HFF-Myc (cell line): ENCODE measurements around the gene FAM47E.
"Not testable (repeated sequence)": the region's sequence is repeated elsewhere in the genome, so short reads cannot be mapped to it uniquely, and the experiment has no call there.

Experiments
- DNase-seq: peaks from one replicate; pipeline ENCODE4 v3.0.0-alpha.2; 2011; ENCODE audit warnings: low read depth; ENCODE audit errors: extremely low read depth
- H3K4me3 ChIP-seq: replicated peaks from 2 replicates; pipeline ENCODE4 v1.5.1; 2011; ENCODE audit warnings: low read depth, mild to moderate bottlenecking, control low read depth, low read length
- TF ChIP-seq, protein P1 (sequence below): IDR thresholded peaks from 2 replicates; pipeline ENCODE4 v1.5.1; 2012; ENCODE audit warnings: mild to moderate bottlenecking, low read depth, low read length, control low read depth; ENCODE audit errors: missing control alignments

The FAM47E gene

DNA sequence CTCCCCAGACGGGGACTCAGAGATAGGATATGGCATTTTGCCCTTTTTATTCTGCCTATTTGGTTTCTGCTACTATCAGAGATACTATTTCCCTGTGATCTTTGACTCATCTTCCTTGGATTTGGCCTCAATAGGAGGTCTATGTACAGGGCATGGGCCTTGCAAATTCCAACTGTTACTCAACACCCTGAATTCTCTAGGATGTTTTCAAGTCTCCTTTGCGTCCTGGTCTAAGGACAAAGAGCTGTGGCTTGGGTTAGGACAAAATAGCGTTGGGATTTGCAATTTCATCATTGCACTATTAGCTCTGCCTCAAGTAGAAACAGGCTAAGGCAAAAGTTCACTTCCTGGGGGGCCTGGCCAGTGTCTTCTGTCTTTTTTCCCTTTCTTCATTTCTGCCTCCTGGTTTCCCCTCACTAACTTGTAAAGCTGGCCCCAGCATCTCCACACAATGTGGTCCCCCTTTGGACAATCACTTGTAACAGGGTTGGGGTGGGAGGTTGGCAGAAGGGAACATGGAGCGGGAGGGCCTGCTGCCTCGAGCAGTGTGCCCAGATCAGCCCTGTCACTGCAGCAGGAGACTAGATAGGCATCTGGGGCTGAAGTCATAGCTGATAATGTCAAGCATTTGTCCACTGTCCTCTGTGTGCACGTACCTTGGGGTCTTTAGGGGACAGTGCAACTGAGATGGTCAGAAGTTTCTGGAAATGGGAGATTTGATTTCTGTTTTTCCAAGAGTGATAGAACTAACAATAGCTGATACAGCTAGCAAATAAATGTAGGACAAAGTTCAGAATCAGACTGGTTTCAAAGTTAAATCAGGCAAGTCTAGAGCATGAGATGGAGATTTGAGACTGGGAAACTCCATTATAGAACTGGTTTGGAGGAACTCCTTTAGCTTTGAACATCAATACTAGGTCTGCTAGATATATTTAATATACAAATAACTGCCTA is 29.2 kb downstream of the FAM47E start:
- no peak for DNase-seq
- TF ChIP-seq, protein P1, sequence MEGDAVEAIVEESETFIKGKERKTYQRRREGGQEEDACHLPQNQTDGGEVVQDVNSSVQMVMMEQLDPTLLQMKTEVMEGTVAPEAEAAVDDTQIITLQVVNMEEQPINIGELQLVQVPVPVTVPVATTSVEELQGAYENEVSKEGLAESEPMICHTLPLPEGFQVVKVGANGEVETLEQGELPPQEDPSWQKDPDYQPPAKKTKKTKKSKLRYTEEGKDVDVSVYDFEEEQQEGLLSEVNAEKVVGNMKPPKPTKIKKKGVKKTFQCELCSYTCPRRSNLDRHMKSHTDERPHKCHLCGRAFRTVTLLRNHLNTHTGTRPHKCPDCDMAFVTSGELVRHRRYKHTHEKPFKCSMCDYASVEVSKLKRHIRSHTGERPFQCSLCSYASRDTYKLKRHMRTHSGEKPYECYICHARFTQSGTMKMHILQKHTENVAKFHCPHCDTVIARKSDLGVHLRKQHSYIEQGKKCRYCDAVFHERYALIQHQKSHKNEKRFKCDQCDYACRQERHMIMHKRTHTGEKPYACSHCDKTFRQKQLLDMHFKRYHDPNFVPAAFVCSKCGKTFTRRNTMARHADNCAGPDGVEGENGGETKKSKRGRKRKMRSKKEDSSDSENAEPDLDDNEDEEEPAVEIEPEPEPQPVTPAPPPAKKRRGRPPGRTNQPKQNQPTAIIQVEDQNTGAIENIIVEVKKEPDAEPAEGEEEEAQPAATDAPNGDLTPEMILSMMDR = no peak
- H3K4me3 ChIP-seq = no peak overlapping the region

DNA sequence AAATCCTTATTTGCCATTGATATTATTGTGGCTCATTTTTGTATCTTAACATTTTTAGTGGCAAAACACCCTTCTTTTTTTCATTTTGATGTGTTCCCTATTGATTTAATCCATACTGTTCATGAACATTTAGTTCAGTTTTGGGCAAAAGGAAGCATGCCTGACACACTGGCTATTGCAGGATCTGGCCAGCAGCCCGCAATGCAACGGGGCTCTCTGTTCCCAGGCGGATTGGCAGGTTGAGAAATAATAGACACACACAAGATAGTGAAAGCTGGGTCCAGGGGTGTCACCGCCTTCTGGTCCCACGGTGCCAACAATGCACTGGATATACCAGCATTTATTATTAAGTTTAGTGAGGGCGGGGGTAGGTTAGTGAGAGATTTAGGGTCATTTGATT is 30.1 kb downstream of the FAM47E start:
- not testable (repeated sequence) for H3K4me3 ChIP-seq, DNase-seq

DNA sequence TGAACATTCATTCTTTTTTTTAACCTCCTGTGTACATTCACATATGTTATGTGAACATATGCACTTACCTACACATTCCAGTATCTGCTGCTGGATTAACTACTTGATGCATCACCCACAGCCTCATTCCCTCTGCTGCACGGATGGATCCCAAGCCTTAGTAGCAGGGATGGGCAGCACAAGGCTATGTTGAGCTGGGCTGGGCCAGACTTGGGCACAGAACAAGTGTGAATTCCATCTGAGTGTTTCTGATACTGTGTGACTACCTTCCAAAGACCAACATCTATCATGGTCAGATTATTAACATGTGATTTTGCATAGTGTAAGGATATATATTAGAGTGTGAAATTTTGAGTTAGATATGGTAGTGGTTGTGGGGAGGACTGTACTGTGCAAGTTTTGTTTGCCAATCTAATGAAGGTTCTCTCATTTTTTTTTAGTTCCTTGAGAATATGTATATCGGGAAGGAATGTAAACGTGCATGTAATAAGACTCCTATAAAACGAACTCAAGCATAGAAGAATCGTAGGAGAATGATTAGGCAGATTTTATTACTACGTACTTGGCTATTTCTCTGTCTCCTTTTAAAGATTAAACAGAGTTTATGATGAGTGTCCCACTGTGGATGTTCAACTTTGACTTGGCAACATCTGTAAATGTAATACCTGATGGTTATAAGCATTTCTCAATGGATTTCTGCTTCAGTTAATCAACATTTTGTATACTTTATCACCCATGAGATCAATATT is 31.6 kb downstream of the FAM47E start:
- TF ChIP-seq, protein P1 = no peak
- H3K4me3 ChIP-seq = no peak overlapping the region
- no peak for DNase-seq

DNA sequence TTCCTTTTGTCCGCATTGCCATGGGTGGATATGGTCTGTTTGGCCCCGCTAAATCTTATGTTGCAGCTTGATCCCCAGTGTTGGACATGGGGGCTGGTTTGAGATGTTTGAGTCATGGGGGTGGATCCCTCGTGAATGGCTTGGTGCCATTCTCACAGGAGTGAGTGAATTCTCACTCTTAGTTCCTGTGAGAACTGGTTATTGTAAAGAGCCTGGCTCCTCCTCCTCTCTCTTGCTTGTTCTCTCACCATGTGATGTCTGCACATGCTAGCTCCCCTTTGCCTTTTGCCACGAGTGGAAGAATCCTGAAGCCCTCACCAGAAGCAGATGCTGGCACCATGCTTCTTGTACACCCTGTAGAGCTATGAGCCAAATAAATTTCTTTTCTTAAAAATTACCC is 32.4 kb downstream of the FAM47E start:
- no peak for DNase-seq
- TF ChIP-seq, protein P1 = no peak
- H3K4me3 ChIP-seq = no peak overlapping the region

DNA sequence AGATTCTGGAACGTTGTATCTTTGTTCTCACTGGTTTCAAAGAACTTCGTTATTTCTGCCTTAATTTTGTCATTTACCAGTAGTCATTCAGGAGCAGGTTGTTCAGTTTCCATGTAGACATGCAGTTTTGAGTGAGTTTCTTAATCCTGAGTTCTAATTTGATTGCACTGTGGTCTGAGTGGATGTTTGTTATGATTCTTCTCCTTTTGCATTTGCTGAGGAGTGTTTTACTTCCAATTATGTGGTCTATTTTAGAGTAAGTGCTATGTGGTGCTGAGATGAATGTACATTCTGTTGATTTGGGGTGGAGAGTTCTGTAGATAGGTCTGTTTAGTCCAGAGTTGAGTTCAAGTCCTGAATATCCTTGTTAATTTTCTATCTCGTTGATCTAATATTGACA is 36.3 kb downstream of the FAM47E start:
- not testable (repeated sequence) for DNase-seq

DNA sequence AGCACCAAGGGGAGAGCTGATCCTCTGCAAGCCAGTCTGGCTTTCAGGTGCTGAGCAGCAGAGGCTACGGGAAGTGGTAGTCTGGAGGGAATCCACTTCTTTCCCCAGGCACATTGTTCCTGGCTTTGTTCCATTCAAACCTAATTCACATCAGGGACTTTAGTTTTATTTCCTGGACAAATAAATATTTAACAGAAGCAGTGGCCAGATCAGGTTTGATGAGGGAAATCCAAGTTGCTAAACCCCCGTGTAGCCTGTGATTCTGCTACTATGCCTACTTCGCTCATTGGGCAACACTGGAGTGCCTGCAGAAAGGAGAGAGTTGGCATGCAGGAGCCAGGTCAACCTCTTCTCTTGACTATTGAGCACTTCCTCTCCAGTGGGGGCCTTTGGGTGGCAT is 41.2 kb downstream of the FAM47E start:
- TF ChIP-seq, protein P1 = no peak
- DNase-seq = no peak
- H3K4me3 ChIP-seq = no peak overlapping the region

More for the DNA sequence above, 36.3 kb downstream of the FAM47E start:
- not testable (repeated sequence) for H3K4me3 ChIP-seq

DNA sequence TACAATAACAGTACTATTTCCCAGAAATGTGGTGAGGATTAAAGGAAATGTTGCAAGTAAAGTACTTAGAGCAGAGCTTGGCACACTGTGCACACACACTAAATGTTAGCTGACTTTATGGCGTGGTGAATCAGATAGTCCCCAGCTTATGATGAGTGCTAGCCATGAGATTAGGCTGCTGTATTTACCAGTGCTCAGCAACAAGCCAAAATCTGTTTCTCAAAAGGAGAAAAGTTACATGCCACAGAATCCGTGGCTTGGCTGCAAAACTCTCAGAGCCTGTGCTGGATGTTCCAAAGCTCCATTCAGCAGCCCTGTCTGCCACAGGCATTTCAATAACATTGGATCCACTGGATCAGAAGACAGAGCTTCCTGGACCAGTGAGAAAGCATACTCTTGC is 42.3 kb downstream of the FAM47E start:
- H3K4me3 ChIP-seq = no peak overlapping the region
- DNase-seq = no peak
- TF ChIP-seq, protein P1 = no peak
